CD14-positive monocyte (primary cell): Measurements from ENCODE around the gene UST. TPM values are rescaled to one million over a fixed set of nuclear protein-coding genes. Genes with fewer than 3 reads are reported as not detected.

ENCODE experiments used
- DNase-seq, 3 donors: peaks; one replicate each; pipeline ENCODE4 v3.0.0-alpha.2; 2011 to 2022
- H2AFZ ChIP-seq: 2 replicates; pipeline ENCODE4 v1.6.0; 2012; ENCODE audit warnings: mild to moderate bottlenecking, low read depth, low read length, inconsistent platforms; ENCODE audit not compliant: insufficient read depth, poor library complexity, severe bottlenecking
- H3K27ac ChIP-seq, 2 donors: 1 replicate in 1 of 2; 2 replicates in 1 of 2; pipeline ENCODE4 v1.5.1; 2012 to 2013; ENCODE audit warnings: low read length in 2 of 2, control low read depth in 1 of 2, inconsistent platforms in 1 of 2, low read depth in 1 of 2, mild to moderate bottlenecking in 1 of 2
- H3K27me3 ChIP-seq, 2 donors: one replicate each; pipeline versions ENCODE4 v1.6.0 to v1.6.1; 2011 to 2013; ENCODE audit warnings: low read length in 2 of 2; ENCODE audit not compliant: control insufficient read depth in 2 of 2, insufficient read depth in 2 of 2
- H3K36me3 ChIP-seq, 2 donors: replicated peaks in 1 of 2; 1 replicate in 1 of 2; 2 replicates in 1 of 2; pipeline versions ENCODE4 v1.5.1 to v1.6.1; 2012 to 2013; ENCODE audit warnings: low read length in 2 of 2, control low read depth in 1 of 2, inconsistent platforms in 1 of 2, mild to moderate bottlenecking in 1 of 2; ENCODE audit not compliant: insufficient read depth in 2 of 2, control insufficient read depth in 1 of 2
- H3K4me1 ChIP-seq, 2 donors: 1 replicate in 1 of 2; 2 replicates in 1 of 2; pipeline versions ENCODE4 v1.5.1 to v1.6.1; 2012 to 2013; ENCODE audit warnings: low read length in 2 of 2, control low read depth in 1 of 2, inconsistent platforms in 1 of 2, mild to moderate bottlenecking in 1 of 2, moderate library complexity in 1 of 2; ENCODE audit not compliant: insufficient read depth in 2 of 2, control insufficient read depth in 1 of 2
- H3K4me2 ChIP-seq: replicated peaks from 2 replicates; pipeline ENCODE3; 2012; ENCODE audit warnings: low read length, moderate library complexity, mild to moderate bottlenecking; ENCODE audit not compliant: poor library complexity, severe bottlenecking; ENCODE audit errors: extremely low read depth
- H3K4me3 ChIP-seq, 3 experiments: fragments of 200-600 bp in 1 of 3; sonication (generic) in 1 of 3; replicated peaks in 1 of 3; 1 replicate in 2 of 3; 2 replicates in 1 of 3; pipeline ENCODE4 v1.5.1; 2011 to 2013; ENCODE audit warnings: low read length in 3 of 3, mild to moderate bottlenecking in 3 of 3, control low read depth in 2 of 3, low read depth in 2 of 3, inconsistent platforms in 1 of 3, moderate library complexity in 1 of 3
- H3K79me2 ChIP-seq: 2 replicates; pipeline ENCODE4 v1.6.0; 2012; ENCODE audit warnings: mild to moderate bottlenecking, control low read depth, inconsistent platforms, low read length, moderate library complexity; ENCODE audit not compliant: insufficient read depth
- H3K9ac ChIP-seq: 2 replicates; pipeline ENCODE4 v1.6.0; 2017; ENCODE audit warnings: low read length, mild to moderate bottlenecking; ENCODE audit not compliant: insufficient read depth, poor library complexity, severe bottlenecking
- H3K9me3 ChIP-seq, 2 donors: replicated peaks in 1 of 2; 1 replicate in 1 of 2; 2 replicates in 1 of 2; pipeline versions ENCODE4 v1.5.1 to v1.6.1; 2012 to 2013; ENCODE audit warnings: low read length in 2 of 2, control low read depth in 1 of 2; ENCODE audit not compliant: control insufficient read depth in 1 of 2, insufficient read depth in 1 of 2
- H4K20me1 ChIP-seq: 2 replicates; pipeline ENCODE4 v1.6.0; 2012; ENCODE audit warnings: mild to moderate bottlenecking, low read length, control low read depth, moderate library complexity; ENCODE audit not compliant: insufficient read depth
- H3K27ac Mint-ChIP-seq, 7 donors: one replicate each; pipeline ENCODE4 v1.8.0; 2020; ENCODE audit warnings: mild to moderate bottlenecking in 7 of 7, mixed read lengths in 7 of 7, moderate library complexity in 6 of 7, inconsistent platforms in 2 of 7
- H3K27me3 Mint-ChIP-seq, 3 donors: one replicate each; pipeline ENCODE4 v1.8.0; 2021 to 2022; ENCODE audit warnings: low read depth in 3 of 3, mild to moderate bottlenecking in 3 of 3, mixed read lengths in 3 of 3, moderate library complexity in 3 of 3, inconsistent platforms in 1 of 3
- H3K36me3 Mint-ChIP-seq, 2 donors: one replicate each; pipeline ENCODE4 v1.8.0; 2020; ENCODE audit warnings: mixed read lengths in 2 of 2, inconsistent platforms in 1 of 2, mild to moderate bottlenecking in 1 of 2
- H3K4me1 Mint-ChIP-seq: one replicate; pipeline ENCODE4 v1.8.0; 2020; ENCODE audit warnings: mild to moderate bottlenecking, mixed read lengths
- H3K4me3 Mint-ChIP-seq, 2 donors: one replicate each; pipeline ENCODE4 v1.8.0; 2020; ENCODE audit warnings: mild to moderate bottlenecking in 2 of 2, mixed read lengths in 2 of 2, moderate library complexity in 1 of 2
- H3K9me3 Mint-ChIP-seq, 7 donors: one replicate each; pipeline ENCODE4 v1.8.0; 2020 to 2022; ENCODE audit warnings: mixed read lengths in 7 of 7, mild to moderate bottlenecking in 6 of 7, moderate library complexity in 6 of 7, inconsistent platforms in 2 of 7
- WGBS: methylation state at CpG from one replicate; pipeline ENCODE4 v1.1.5; 2013; ENCODE audit warnings: missing lambda C conversion rate; ENCODE audit not compliant: insufficient coverage; 5-methylcytosine and 5-hydroxymethylcytosine counted together
- intact Hi-C, 2 donors: fragments of 100-400 bp; cut with micrococcal nuclease; formaldehyde crosslinking; loops; one replicate each; pipeline versions ENCODE4 v1.15.0 to v1.15.1; 2023
- polyA plus RNA-seq, 3 donors: library from polyadenylated mRNA; depleted of rRNA in 1 of 3; unstranded in 2 of 3; stranded (reverse) in 1 of 3; fragments of 300-500 nt in 2 of 3; fragments of >200 nt in 1 of 3; fragmentation: Illumina TruSeq in 2 of 3; gene quantifications; 1 replicate in 2 of 3; 2 replicates in 1 of 3; pipeline ENCODE4 v1.2.3, GENCODE V29; 2012 to 2021
- TF ChIP-seq, protein P1 (sequence below): fragments of 200-600 bp; IDR thresholded peaks from one replicate; pipeline ENCODE4 v1.8.0; 2022; ENCODE audit warnings: antibody characterized with exemption, mild to moderate bottlenecking

Gene UST
- polyA plus RNA-seq, 3 donors, result 0.33 to 0.53 (median 0.48) TPM

DNA sequence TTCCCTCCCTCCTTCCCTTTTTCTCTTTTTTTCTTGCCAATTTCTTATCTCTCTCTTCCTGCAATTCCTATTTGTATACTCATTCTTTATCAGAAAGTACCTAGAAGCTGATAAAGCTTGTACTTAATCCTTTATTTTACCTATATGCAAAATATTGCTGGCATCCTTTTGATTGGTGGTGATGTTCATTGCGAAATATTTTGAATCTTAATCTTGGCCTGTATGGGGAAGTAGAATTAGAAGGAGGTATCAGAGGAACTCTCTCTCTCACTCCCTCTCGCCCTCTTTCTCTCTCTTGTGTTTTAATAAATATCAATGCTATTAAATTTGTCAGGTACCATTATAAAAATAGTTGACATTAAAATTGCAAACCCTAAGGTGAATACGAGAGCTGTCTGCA is 52.8 kb downstream of the UST start:
- intact Hi-C loops, result no loop called here
- H3K4me3 ChIP-seq, result no peak overlapping the region
- no peaks in the 10 kb centered on the region for H3K36me3 Mint-ChIP-seq
- H3K4me1 ChIP-seq, result no peaks in the 10 kb centered on the region
- no peaks in the 10 kb centered on the region for H3K36me3 ChIP-seq
- H3K4me2 ChIP-seq, result no peak overlapping the region
- no peak overlapping the region for H3K27ac ChIP-seq
- peaks cover 6% of the 10 kb centered on the region for H3K4me1 Mint-ChIP-seq
- peaks cover 0 to 4% (median 4%) of the 10 kb centered on the region in 7 donors for H3K9me3 Mint-ChIP-seq
- no peak overlapping the region for H3K27ac Mint-ChIP-seq
- H3K27me3 Mint-ChIP-seq, result peaks cover 2 to 4% (median 2%) of the 10 kb centered on the region in 3 donors
- no peaks in the 10 kb centered on the region for H3K27me3 ChIP-seq
- H3K79me2 ChIP-seq, result no peaks in the 10 kb centered on the region
- H3K9ac ChIP-seq, result no peak overlapping the region
- TF ChIP-seq, protein P1, sequence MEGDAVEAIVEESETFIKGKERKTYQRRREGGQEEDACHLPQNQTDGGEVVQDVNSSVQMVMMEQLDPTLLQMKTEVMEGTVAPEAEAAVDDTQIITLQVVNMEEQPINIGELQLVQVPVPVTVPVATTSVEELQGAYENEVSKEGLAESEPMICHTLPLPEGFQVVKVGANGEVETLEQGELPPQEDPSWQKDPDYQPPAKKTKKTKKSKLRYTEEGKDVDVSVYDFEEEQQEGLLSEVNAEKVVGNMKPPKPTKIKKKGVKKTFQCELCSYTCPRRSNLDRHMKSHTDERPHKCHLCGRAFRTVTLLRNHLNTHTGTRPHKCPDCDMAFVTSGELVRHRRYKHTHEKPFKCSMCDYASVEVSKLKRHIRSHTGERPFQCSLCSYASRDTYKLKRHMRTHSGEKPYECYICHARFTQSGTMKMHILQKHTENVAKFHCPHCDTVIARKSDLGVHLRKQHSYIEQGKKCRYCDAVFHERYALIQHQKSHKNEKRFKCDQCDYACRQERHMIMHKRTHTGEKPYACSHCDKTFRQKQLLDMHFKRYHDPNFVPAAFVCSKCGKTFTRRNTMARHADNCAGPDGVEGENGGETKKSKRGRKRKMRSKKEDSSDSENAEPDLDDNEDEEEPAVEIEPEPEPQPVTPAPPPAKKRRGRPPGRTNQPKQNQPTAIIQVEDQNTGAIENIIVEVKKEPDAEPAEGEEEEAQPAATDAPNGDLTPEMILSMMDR, result no peak
- no CpG with 5 or more reads among the region's 3 CpGs for WGBS
- no peaks in the 10 kb centered on the region for H4K20me1 ChIP-seq
- peak in 1 of 3 donors; percentile 3 for DNase-seq
- no peaks in the 10 kb centered on the region for H3K9me3 ChIP-seq
- no peak overlapping the region for H2AFZ ChIP-seq
- H3K4me3 Mint-ChIP-seq, result no peak overlapping the region

- H3K9me3 Mint-ChIP-seq, result peaks cover 0 to 4% (median 2%) of the 10 kb centered on the region in 7 donors
- no peaks in the 10 kb centered on the region for H3K79me2 ChIP-seq
- H3K4me1 Mint-ChIP-seq, result peaks cover 6% of the 10 kb centered on the region
- no peak overlapping the region for H3K27ac Mint-ChIP-seq
- H2AFZ ChIP-seq, result no peak overlapping the region
- no peak for DNase-seq
- H3K9me3 ChIP-seq, result no peaks in the 10 kb centered on the region
- no peaks in the 10 kb centered on the region for H3K36me3 Mint-ChIP-seq
- H3K36me3 ChIP-seq, result no peaks in the 10 kb centered on the region
- TF ChIP-seq, protein P1, result no peak
- H3K27ac ChIP-seq, result no peak overlapping the region
- H4K20me1 ChIP-seq, result no peaks in the 10 kb centered on the region
- H3K4me3 Mint-ChIP-seq, result no peak overlapping the region
- no peaks in the 10 kb centered on the region for H3K27me3 ChIP-seq
- H3K9ac ChIP-seq, result no peak overlapping the region
- H3K4me2 ChIP-seq, result no peak overlapping the region
- 33% methylated on average over 1 of the region's 3 CpGs for WGBS
- H3K4me3 ChIP-seq, result no peak overlapping the region
- intact Hi-C loops, result no loop called here
- peaks cover 2 to 4% (median 2%) of the 10 kb centered on the region in 3 donors for H3K27me3 Mint-ChIP-seq
- H3K4me1 ChIP-seq, result no peaks in the 10 kb centered on the region
Measured at GRCh38 chr6:148800536-148800935, 53.7 kb downstream of the UST start.
